Activated CD8-positive, alpha-beta memory T cell treated with anti-CD3 and anti-CD28 coated beads, Interleukin-2, amount 50 U/mL, for 24 hours (primary cell): ENCODE measurements around the gene POTEF.
"Not testable (repeated sequence)": the region's sequence is repeated elsewhere in the genome, so short reads cannot be mapped to it uniquely, and the experiment has no call there.

Source experiments
- DNase-seq: peaks from one replicate; pipeline ENCODE4 v3.0.0-alpha.2; 2020; ENCODE audit errors: extremely low read depth

Gene POTEF

DNA sequence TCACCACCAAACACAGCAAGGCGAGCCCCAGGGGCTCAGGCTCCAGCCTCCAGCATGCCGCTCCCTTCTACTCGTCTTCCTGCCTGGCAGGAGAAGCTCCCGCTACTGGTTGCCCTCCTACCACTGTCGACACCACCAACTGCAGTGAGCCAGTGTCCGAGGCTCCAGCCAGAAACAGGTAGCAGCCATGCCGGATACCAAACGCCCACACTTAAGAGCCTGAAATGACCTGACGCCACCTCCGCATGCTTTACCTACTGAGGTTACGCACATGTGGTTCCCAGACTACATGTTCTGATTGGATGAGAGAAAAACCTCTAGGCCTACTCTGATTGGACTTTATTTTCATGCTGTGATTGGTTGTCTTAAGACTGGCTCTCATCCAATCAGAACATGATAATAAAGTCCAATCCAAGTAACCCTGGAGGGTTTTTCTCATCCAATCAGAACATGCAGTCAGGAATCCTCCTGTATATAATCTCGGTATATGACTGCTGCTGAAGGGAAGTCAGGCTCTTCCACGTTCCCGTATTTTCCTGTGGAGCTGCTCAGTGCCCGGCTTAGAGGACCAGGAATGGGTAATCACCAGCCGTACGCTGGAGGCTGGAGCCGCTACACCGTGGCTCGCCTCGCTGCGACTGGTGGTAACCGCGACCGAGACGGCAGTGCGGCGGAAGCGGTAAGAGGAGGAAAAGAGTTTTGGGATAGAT is at the start of gene POTEF:
Gene POTEF, minus strand, starts transcription at position 103 of the 710 bp plus-strand sequence. CDS start 8,707 bp downstream, outside the sequence.
- not testable (repeated sequence) for DNase-seq

DNA sequence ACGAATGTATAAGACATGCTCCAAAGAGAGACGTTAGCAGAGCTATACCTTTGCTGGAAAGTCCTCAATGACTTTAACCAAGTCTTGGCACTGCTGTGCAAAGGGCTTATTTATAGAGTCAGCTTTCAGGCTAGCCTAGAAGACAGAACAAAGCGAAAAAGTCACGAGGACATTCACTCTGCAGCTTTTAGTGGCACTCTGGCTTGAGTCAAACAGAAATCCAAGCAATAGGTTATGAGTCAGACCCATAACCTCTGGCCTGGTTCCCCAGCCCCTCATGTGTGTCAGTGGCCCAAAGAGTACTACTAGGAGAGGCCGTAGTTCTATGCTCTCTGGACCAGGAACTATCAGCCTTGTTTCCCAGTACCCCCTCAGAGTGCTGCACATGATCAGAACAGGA is 45.8 kb upstream of the POTEF start:
- DNase-seq, result not testable (repeated sequence)

DNA sequence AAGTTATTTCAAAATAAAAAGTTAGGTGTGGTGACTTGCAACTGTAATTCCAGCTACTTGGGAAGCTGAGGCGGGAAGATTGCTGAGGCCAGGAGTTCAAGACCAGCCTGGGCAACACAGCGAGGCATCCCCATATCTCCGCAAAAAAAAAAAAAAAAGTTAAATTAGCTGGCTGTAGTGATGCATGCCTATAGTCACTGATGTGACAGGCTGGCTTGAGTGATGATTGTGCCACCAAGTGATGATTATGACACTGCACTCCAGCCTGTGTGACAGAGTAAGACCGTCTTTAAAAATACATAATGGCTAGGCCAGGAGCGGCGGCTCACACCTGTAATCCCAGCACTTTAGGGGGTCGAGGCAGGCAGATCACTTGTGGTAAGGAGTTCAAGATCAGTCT is 40.9 kb upstream of the POTEF start:
- no peak for DNase-seq

DNA sequence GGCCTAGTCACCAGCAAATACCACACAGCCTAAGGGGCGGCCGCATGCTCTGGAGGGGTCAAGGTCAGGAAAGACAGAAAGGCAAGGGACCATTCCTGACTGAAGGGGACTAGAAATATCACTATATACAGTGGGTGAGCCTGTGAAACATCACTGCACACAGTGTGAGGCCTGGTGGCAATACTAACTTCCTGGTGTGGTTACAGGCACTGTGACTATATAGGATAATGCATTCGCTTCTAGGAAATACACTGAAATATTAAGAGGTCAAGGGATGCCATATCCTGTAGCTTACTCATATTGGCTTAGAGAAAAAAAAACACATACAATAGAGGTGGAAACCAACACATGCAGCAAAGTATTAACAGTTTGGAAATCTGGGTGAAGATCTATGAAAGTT is 40.1 kb upstream of the POTEF start:
- not testable (repeated sequence) for DNase-seq

DNA sequence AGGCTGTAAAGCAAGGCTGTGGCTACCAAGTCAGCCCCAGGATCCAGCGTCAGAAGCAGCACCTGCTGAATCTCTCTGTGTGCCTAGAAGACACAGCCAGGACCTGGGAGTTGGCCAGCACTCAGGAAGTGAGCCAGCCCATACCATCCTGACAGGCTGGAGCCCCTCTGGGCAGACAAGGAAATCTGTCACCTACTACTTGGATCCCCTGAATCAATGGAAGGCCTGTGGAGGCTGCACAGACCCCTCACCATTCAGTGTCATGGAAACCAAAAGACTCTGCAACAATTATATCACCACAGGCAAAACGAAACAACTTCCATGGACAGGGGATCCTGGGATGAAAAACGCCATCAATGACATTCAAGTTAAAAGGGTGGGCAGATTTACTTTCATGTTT is 37.6 kb upstream of the POTEF start:
- DNase-seq, result not testable (repeated sequence)

DNA sequence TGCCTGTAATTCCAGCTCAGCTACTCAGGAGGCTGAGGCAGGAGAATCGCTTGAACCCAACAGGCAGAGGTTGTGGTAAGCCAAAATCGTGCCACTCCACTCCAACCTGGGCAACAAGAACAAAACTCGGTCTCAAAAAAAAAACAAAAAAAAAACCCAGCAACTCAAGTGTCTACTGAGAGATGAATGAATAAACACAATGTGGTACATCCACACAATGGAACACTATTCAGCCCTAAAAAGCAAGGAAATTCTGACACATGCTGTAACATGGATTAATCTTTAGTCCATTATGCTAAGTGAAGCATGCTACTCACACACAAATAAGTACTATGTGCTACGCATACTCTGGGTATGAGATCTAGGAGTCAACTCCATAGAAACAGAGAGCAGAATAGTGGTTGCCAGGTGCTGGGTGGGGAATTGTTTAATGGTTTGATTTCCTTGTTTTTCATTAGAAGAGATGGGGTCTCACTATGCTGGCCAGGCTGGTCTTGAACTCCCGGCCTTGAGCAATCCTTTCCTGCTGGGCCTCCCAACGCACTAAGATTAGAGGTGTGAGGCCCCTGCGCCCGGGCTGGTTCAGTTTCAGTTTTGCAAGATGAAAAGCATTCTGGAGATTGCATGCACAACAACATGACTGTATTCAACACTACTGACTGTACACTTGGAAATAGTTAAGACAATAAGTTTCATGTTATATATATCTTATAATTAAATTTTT is 36.4 kb upstream of the POTEF start:
- DNase-seq, result no peak

DNA sequence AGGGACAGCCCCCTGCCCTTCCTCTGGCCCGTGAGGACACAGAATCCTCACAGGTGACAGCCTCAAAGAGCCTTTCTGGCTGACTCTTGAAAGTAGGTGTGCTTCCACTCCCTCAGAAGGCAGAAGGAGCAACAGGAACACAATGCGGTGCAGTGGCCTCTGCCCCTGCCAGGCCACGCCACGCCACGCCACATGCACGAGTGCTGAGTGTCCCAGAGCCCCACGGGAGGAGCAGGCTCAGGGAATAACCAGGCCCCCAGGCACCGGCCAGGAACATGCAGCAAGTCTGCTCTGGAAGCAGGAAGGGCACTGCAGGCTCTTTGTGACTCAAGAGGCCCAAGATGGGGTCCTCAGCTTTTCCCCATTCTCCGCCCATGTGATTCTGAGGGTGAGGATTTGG is 33.9 kb upstream of the POTEF start:
- DNase-seq, result no peak

DNA sequence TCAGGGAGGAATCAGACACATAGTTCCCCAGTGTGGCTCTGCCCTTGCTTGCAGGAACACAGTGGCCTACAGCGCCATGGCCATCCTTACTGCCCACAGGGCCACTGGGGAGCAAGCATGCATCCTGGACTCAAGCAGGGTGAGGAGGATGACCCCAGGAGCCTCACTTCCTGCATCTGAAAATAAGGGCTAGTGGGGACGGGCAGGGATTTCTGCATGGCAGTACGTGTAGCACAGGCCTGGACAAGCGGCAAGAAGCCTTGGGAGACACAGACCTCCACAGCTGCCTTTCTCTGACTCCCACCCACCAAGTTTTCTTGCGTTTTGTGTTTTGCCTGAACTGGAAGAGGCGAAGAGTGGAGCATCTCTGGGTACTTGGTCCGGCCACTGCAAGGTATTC is 33.5 kb upstream of the POTEF start:
- not testable (repeated sequence) for DNase-seq

DNA sequence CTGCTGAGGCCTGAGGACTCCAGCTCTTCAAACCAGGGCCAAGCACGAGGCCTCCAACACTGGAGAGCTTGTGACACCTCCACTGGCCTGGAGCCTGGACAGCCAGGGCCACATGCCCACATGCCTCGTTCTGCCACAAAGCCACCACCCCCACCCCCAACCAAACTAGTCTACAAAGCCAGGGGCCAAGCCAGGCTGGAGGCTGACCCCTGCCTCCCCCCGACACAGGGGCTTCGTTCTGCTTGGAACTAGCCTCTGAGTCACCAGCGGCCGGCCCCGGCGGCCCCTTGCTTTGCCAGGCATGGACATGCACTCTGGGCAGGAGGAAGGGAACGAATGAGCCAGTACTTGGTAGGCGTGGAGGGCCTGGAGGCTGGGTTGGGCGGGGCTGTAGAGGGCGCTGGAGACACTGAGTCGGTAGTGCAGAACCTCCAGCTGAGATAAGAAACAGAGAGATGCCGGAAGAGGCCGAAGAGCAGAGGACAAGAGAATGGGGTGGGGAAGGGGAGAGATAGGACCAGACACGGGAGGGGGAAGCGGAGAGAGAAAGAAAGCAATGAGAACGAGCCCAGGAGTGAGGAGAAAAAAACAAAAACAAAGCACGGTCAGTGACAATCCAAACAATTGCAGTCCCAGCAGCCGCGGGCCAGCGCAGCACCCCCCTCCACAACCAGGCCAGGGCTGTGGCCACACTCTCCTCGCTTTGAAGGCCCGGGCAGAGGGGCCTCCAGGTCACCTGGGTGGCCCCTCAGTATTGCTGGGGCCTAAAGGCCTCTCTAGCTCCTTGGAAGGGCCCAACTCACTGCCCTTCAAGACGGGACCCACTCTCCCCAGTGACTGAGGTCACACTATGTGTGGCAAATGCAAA is 32.0 kb upstream of the POTEF start:
- DNase-seq, result not testable (repeated sequence)

DNA sequence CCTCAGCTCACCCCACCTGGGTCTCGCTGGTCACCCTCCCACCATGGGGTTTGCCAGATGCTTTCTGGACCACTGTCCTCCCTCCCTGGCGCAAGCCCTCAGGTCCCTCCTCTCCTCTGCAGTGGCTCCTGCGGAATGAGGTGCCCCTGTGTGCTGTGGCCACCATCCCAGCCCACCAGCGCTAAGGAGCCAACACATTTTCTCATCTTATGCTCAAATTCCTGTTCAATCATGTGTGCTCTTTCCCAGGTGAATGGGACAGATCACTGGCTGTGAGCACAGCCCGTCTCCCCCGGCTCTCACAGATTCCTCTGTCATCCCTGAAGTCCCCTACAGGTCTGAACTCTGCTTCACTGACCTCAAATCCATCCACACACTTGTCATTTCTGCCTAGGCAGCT is 31.1 kb upstream of the POTEF start:
- no peak for DNase-seq

DNA sequence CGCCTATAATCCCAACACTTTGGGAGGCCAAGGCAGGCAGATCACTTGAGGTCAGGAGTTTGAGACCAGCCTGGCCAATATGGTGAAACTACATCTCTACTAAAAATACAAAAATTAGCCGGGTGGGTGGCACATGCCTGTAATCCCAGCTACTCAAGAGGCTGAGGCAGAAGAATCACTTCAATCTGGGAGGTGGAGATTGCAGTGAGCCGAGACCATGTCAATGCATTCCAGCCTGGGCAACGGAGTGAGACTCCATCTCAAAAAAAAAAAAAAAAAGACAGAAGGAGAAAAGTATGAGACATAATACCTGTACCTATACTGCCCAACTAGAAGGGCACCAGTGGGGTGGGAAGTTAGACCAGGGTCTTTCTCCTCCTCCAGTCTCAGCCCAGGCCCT is 30.4 kb upstream of the POTEF start:
- DNase-seq, result not testable (repeated sequence)

DNA sequence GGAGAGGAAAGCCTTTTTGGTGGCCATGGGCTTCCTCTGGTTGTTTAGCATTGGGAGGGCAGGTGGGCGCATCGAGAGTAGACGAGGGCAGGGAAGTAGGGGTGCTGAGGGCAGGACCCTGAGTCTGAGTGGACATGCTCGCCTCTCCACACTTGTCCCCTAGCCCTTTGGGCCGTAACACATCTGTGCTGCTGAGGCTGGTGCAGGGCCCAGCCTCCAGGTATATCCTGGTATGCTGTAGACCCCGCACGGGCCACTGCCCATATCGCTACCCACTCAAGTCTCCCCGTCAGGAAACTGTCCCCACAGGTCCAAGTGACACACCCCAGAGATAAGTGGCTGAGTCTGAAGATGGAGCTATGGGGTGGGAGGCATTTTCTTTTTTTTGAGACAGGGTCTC is 29.6 kb upstream of the POTEF start:
- no peak for DNase-seq

DNA sequence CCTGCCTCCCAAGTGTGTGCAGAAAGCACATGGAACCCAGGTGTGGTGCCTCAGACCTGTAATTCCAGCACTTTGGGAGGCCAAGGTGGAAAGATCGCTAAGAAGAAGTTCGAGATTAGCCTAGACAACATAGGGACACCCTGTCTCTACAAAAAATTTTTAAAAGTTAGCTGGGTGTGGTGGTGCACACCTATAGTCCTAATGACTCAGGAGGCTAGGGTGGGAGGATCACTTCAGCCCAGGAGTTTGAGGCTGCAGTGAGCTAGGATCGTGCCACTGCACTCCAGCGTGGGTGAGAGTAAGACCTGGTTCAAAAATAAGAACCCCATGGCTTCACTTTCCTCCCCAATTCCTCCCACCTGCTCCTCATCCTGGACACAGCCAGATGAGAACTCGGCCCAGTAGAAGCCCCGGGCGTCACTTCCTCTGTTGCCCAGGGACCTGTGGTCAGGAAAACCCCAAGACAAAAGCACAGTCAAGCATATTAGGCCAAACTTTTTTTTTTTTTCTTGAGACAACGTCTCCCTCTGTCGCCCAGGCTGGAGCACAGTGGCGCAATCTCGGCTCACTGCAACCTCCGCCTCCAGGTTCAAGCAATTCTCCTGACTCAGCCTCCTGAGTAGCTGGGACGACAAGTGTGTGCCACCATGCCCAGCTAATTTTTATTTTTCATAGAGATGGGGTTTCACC is 28.9 kb upstream of the POTEF start:
- not testable (repeated sequence) for DNase-seq

DNA sequence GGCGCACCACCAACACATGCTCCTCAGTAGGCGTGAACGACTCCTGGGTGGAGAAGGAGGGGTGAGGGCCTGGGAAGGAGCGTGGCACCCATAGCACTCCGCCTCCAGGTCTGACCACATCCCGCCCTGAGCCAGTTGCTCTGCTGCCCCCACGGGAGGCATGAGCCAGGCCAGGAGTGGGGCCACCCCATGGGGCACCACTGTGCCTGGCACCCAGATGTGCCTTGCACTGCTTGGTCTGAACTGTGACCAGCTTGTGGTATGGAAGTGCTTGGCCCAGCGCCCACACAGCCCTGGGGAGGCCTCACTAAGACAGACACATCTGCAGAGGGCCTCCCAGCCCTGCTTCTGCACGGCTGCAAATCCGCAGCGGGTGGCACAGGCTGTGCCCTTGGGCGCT is 28.3 kb upstream of the POTEF start:
- not testable (repeated sequence) for DNase-seq

DNA sequence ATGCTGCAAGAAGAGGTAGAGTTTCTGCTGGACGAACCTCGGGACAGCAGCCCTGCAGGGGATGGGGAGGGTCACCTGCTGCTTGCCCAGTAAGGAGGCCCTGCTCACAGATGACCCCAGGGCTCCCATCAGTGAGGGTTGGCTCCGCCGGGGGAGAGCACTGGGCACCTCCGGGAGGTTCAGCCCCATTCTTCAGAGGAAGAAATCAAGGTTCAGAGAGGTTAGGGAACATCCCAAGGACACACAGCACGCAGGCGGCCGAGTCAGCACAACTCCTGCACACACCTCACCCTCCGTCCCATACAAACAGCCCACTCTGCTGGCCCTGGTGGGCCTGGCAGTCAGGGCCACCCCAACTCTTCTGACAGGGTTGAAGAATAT is 27.6 kb upstream of the POTEF start:
- DNase-seq, result no peak

DNA sequence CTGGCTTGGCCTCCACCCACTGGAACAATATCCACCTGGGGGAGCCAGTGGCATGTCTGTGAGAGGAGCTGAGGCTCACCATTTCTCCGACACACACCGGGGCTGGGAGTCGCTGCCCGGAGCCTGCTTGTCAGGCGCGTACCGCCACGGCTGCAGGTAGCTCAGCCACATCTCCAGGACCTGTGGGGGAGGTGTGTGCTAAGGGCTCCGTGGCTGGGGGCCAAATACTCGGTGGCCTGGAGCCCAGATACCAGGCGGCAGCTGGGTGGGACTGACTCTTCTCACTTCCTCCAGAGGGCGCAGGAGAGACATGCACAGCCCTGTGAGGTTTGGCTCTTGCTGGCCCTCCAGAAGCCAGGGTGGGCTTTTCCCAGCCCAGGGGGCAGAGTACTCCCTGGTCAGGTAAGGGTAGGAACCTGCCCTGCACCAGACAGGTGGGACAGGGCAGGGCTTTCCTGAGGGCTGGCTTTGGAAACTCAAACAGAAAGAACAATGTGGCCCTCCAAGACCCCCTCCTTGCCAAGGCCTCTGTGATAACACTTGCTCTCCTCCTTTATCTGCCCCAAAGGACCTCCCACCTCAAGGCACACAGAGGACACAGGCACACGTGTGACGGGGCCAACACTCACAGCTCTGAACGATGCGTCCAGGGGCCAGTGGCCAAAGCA is 27.1 kb upstream of the POTEF start:
- DNase-seq, result not testable (repeated sequence)

DNA sequence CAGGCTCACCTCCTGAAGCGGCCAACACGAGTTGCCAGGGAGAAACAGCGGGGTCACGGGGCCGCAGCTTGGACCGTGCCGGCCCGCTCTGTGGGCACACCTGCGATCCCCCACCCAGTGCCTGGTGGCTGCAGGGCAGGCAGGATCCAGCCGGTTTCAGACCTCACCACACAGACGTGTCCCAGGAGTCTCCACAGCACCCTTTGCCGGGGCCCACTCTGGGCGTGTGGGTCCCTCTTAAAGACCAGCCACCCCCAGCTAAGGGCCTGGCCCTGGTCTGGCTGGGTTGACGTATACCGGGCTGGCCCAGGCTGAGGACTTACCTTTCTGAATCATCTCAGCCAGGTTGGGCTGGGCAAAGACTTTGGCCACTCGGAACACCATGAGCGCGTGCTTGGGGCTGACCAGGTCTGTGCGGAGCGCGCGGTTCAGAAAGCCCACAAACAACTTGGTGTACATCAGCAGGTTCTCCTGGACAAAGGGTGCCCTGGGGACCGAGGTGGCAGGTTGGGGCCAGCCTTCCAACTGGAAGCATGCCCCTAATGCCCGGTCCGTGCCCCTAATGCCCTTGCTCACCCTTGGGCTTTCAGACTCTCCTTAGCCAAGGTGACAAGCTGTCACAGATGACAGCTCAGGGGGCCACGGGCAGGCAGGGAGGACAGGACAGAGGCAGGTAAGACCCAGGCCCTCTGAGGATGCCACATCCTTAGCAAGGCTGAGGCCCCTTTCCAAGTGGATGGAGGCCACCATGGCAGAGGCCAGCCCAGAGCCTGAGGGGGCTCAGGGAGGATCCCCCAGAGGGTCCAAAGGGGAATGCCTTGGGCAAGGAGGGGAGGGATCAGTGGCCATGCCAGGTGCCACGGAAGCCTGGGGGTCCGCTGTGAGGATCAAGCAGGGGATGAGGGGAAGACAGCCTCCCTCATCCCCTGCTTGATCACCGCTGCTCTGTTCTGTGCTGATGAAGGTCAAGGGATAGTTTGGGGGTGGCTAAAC is 26.0 kb upstream of the POTEF start:
- no peak for DNase-seq

DNA sequence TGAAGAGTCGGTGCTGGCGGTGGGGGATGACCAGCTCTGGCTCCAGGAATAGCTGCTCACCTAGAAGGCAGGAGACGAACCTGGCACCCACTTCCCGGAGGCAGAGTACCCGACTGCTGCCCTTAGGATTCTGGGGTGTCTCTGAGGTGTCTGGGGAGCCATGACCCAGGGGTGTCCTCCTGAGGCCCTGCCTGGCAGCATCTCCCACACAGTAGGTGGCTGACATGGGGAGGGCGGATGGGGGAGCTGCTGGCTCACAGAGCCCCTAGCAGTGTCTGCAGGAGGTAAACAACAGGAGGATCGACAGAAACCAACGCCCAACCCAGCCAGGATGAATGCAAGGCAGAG is 25.4 kb upstream of the POTEF start:
- DNase-seq, result not testable (repeated sequence)

DNA sequence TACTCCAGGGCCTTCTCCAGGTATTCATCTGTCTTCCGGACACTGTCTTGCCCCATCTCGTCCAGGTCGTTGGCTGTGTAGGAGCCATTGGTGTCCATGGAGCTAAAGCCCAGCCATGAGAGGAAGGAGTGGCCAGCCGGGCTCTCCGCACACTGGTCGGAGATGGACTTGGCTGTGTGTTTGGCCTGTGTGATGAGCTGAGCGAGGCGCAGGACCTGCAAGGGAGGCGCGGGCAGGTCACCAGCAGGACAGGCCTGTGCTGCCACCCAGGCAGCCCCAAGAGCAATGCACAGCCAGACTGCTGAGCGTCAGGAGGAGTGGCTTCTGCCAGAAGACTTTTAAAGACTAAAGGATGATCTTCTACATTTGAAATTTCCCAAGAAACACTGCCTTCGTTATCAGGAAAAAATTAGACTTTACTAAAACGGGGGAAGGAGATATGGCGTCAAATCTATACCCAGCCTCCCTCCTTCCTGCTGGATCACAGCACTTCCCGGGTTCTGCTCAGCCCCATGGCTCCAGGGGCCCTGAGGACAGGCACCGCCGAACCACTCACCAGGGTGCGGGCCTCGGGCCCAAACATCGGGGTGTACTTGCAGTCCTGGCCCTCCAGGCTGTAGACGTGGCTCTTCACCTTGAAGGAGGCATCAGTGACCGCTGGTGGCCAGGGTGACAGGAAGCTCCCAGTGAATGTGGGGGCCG is 24.9 kb upstream of the POTEF start:
- not testable (repeated sequence) for DNase-seq
